NCI-H460 (cell line): ENCODE results near the gene LIPG. TPM values are rescaled to one million over a fixed set of nuclear protein-coding genes. Genes with fewer than 3 reads are reported as not detected.

ENCODE experiments used
- DNase-seq: peaks from one replicate; pipeline ENCODE4 v3.0.0-alpha.2; 2016; ENCODE audit warnings: low read depth; ENCODE audit errors: extremely low read depth
- total RNA-seq: library from RNA; depleted of rRNA; stranded (reverse); fragments of >200 nt; shearing (Covaris generic); gene quantifications from 2 replicates; pipeline ENCODE4 v1.2.3, GENCODE V29; 2014

LIPG gene
- total RNA-seq, 1 experiment from 2014 or later = 1.9 TPM

- DNase-seq = no peak
Observed at GRCh38 chr18:49546278-49546677, 15.6 kb upstream of the LIPG start.

- no peak for DNase-seq
Observed at GRCh38 chr18:49546719-49547273, 15.1 kb upstream of the LIPG start.

GRCh38 chr18:49547701-49548100 lies 14.2 kb upstream of the LIPG start:
- no peak for DNase-seq

- DNase-seq = no peak
Observed at GRCh38 chr18:49548229-49548636, 13.6 kb upstream of the LIPG start.

- DNase-seq = no peak
Observed at GRCh38 chr18:49550621-49551339, 11.1 kb upstream of the LIPG start.

- DNase-seq = no peak
Observed at GRCh38 chr18:49553003-49553402, 8.9 kb upstream of the LIPG start.

GRCh38 chr18:49555641-49556040 lies 6.2 kb upstream of the LIPG start:
- no peak for DNase-seq

GRCh38 chr18:49558356-49558755 lies 3.5 kb upstream of the LIPG start:
- DNase-seq = no peak

- peak; percentile 15 for DNase-seq
Observed at GRCh38 chr18:49559326-49559931, 2.4 kb upstream of the LIPG start.

GRCh38 chr18:49560277-49560623 lies 1.6 kb upstream of the LIPG start:
- no peak for DNase-seq

GRCh38 chr18:49560624-49561288 lies 1.1 kb upstream of the LIPG start:
- DNase-seq = no peak

- no peak for DNase-seq
Observed at GRCh38 chr18:49562481-49563129, 748 bp downstream of the LIPG start.

GRCh38 chr18:49563130-49563540 lies 1.3 kb downstream of the LIPG start:
- DNase-seq = no peak

- no peak for DNase-seq
Observed at GRCh38 chr18:49563701-49564517, 2.1 kb downstream of the LIPG start.

GRCh38 chr18:49564518-49564834 lies 2.6 kb downstream of the LIPG start:
- DNase-seq = no peak

- no peak for DNase-seq
Observed at GRCh38 chr18:49565101-49565500, 3.2 kb downstream of the LIPG start.

- no peak for DNase-seq
Observed at GRCh38 chr18:49565612-49566011, 3.8 kb downstream of the LIPG start.

- no peak for DNase-seq
Observed at GRCh38 chr18:49566217-49566770, 4.4 kb downstream of the LIPG start.

GRCh38 chr18:49566985-49567384 lies 5.1 kb downstream of the LIPG start:
- DNase-seq = no peak

GRCh38 chr18:49569724-49570123 lies 7.9 kb downstream of the LIPG start:
- DNase-seq = no peak
